Hepatocyte (in vitro differentiated cells): ENCODE results near the gene GRIK2.

Source experiments
- EZH2phosphoT487 ChIP-seq: fragments of 200-600 bp; sonication (generic); IDR thresholded peaks from one replicate; pipeline ENCODE4 v1.6.1; 2018; ENCODE audit warnings: antibody characterized with exemption, mild to moderate bottlenecking, low read depth, moderate library complexity; ENCODE audit not compliant: unreplicated experiment, severe bottlenecking
- TF ChIP-seq, protein P1 (sequence below): fragments of 200-600 bp; sonication (generic); IDR thresholded peaks from 2 replicates; pipeline ENCODE4 v1.5.1; 2016; ENCODE audit warnings: antibody characterized with exemption, mild to moderate bottlenecking; ENCODE audit not compliant: poor library complexity

DNA sequence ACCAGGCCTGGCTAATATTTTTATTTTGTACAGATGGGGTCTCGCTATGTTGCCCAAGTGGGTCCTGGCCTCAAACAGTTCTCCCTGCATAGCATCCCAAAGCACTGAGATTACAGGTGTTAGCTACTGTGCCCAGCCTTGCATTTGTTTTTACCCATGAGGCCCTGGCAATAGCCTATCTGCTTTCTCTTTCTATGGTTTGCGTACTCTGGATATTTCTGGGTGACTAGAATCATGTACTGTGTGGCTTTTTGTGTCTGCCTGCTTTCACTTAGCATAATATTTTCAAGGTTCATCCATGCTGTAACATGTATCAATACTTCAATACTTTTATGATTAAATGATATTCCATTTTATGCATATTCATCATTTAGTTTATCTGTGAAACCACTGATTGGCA, 451.7 kb downstream of the GRIK2 start:
- TF ChIP-seq, protein P1, sequence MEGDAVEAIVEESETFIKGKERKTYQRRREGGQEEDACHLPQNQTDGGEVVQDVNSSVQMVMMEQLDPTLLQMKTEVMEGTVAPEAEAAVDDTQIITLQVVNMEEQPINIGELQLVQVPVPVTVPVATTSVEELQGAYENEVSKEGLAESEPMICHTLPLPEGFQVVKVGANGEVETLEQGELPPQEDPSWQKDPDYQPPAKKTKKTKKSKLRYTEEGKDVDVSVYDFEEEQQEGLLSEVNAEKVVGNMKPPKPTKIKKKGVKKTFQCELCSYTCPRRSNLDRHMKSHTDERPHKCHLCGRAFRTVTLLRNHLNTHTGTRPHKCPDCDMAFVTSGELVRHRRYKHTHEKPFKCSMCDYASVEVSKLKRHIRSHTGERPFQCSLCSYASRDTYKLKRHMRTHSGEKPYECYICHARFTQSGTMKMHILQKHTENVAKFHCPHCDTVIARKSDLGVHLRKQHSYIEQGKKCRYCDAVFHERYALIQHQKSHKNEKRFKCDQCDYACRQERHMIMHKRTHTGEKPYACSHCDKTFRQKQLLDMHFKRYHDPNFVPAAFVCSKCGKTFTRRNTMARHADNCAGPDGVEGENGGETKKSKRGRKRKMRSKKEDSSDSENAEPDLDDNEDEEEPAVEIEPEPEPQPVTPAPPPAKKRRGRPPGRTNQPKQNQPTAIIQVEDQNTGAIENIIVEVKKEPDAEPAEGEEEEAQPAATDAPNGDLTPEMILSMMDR = no peak
- TF ChIP-seq EZH2phosphoT487 = no peak
